Suprapubic skin (tissue), 4 donors: ENCODE results near the gene FARS2. TPM values are rescaled to one million over a fixed set of nuclear protein-coding genes. Genes with fewer than 3 reads are reported as not detected.

Experiments used
- DNase-seq, 2 donors: peaks; one replicate each; pipeline ENCODE4 v3.0.0-alpha.2; 2019; ENCODE audit warnings: low spot score in 2 of 2
- H3K27ac ChIP-seq: fragments of 200-600 bp; sonication (generic); one replicate; pipeline ENCODE4 v1.5.1; 2019
- H3K27me3 ChIP-seq: fragments of 200-600 bp; sonication (generic); one replicate; pipeline ENCODE4 v1.5.1; 2019
- H3K36me3 ChIP-seq: fragments of 200-600 bp; sonication (generic); one replicate; pipeline ENCODE4 v1.5.1; 2019
- H3K4me1 ChIP-seq: fragments of 200-600 bp; sonication (generic); one replicate; pipeline ENCODE4 v1.5.1; 2019
- H3K4me3 ChIP-seq: fragments of 200-600 bp; sonication (generic); one replicate; pipeline ENCODE4 v1.5.1; 2019; ENCODE audit warnings: mild to moderate bottlenecking
- H3K9me3 ChIP-seq: fragments of 200-600 bp; sonication (generic); one replicate; pipeline ENCODE4 v1.5.1; 2019
- EP300 ChIP-seq: sonication (generic); formaldehyde crosslinking; IDR thresholded peaks from one replicate; pipeline ENCODE4 v1.6.1; 2017; ENCODE audit warnings: antibody characterized with exemption
- POLR2A ChIP-seq, 2 donors: fragments of 450-650 bp; IDR thresholded peaks; one replicate each; pipeline ENCODE4 v1.6.1; 2017; ENCODE audit warnings: antibody characterized with exemption in 2 of 2, mild to moderate bottlenecking in 2 of 2, moderate library complexity in 2 of 2
- POLR2AphosphoS5 ChIP-seq, 3 donors: sonication (generic); formaldehyde crosslinking; IDR thresholded peaks; one replicate each; pipeline ENCODE4 v1.6.1; 2017; ENCODE audit warnings: antibody characterized with exemption in 3 of 3
- WGBS: methylation state at CpG from one replicate; pipeline ENCODE4 v1.1.5; 2018; 5-methylcytosine and 5-hydroxymethylcytosine counted together
- total RNA-seq, 4 donors: library from RNA; depleted of rRNA; stranded (reverse); fragments of >200 nt; gene quantifications; one replicate each; pipeline ENCODE4 v1.1.0, GENCODE V29; 2016
- TF ChIP-seq, protein P1 (sequence below), 2 donors: fragments of 200-600 bp in 1 of 2; fragments of 450-650 bp in 1 of 2; sonication (generic) in 1 of 2; IDR thresholded peaks; one replicate each; pipeline ENCODE4 v1.5.1; 2016 to 2019; ENCODE audit warnings: antibody characterized with exemption in 2 of 2, mild to moderate bottlenecking in 1 of 2, moderate library complexity in 1 of 2

FARS2 gene
- total RNA-seq, 4 donors from 2014 or later: 15.0 to 22.4 (median 20.1) TPM

- WGBS: 87% methylated on average over 4 of the region's 4 CpGs
- Histone ChIP-seq H3K4me3 (no peak overlapping the region), H3K9me3 (no peaks in the 10 kb centered on the region)
Measured at GRCh38 chr6:5314191-5314865, 53.0 kb downstream of the FARS2 start.

DNA sequence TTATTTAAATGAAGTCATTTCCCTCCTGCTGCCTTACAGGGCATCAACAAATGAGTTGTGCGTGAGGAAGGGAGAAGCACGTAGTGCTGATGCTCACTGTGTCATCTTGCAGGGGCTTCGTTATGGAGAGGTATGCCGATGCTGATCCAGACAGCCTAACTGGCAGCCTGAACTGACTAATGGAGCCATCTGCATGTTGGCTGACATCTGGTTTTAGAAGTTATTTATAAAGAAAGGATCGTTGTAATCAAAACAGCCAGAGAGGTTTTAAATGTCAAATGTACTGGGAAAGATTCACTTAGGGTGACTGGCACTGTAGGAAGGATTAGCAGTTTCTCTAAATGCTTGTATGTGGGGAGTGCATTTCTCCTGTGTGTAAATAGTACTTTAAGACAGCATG lies 54.6 kb downstream of the FARS2 start:
- Histone ChIP-seq H3K27me3 (no peaks in the 10 kb centered on the region), H3K4me1 (no peaks in the 10 kb centered on the region), H3K4me3 (no peak overlapping the region), H3K9me3 (no peaks in the 10 kb centered on the region), H3K27ac (no peak overlapping the region), H3K36me3 (no peaks in the 10 kb centered on the region)
- DNase-seq: no peak
- WGBS: 55% methylated on average over 5 of the region's 5 CpGs
- TF ChIP-seq EP300 (no peak), POLR2A (IDR thresholded peaks at IDR 0.05) (no peak), POLR2AphosphoS5 (IDR thresholded peaks at IDR 0.05) (no peak)
- TF ChIP-seq, protein P1, sequence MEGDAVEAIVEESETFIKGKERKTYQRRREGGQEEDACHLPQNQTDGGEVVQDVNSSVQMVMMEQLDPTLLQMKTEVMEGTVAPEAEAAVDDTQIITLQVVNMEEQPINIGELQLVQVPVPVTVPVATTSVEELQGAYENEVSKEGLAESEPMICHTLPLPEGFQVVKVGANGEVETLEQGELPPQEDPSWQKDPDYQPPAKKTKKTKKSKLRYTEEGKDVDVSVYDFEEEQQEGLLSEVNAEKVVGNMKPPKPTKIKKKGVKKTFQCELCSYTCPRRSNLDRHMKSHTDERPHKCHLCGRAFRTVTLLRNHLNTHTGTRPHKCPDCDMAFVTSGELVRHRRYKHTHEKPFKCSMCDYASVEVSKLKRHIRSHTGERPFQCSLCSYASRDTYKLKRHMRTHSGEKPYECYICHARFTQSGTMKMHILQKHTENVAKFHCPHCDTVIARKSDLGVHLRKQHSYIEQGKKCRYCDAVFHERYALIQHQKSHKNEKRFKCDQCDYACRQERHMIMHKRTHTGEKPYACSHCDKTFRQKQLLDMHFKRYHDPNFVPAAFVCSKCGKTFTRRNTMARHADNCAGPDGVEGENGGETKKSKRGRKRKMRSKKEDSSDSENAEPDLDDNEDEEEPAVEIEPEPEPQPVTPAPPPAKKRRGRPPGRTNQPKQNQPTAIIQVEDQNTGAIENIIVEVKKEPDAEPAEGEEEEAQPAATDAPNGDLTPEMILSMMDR (IDR thresholded peaks at IDR 0.05): no peak

More at GRCh38 chr6:5314191-5314865, 53.0 kb downstream of the FARS2 start:
- H3K27me3 ChIP-seq: no peaks in the 10 kb centered on the region
- H3K4me1 ChIP-seq: no peaks in the 10 kb centered on the region
- no peaks in the 10 kb centered on the region for H3K36me3 ChIP-seq
- H3K27ac ChIP-seq: no peak overlapping the region
- TF ChIP-seq POLR2A (IDR thresholded peaks at IDR 0.05) (no peak), POLR2AphosphoS5 (IDR thresholded peaks at IDR 0.05) (no peak), EP300 (no peak)
- TF ChIP-seq, protein P1 (IDR thresholded peaks at IDR 0.05): no peak
- DNase-seq: no peak

DNA sequence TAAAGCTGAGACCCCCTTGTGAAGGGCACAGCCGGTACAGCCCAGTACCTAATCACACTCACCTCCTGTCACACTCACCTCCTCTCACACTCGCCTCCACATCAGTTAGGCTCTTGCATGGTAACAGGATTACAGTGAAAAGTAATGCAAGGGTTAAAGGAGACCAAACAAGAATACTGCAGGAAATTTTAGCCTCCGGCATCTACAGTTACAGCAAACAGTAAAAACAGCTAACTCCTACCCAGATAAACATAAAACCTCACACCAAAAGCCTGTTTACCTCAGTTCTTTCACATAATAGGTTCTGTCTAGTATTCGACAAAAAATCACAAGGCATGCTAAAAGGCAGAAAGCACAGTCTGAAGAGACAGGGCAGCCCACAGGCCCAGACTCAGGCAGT lies 55.6 kb downstream of the FARS2 start:
- H3K36me3 ChIP-seq: no peaks in the 10 kb centered on the region
- no peaks in the 10 kb centered on the region for H3K9me3 ChIP-seq
- 90% methylated on average over 4 of the region's 4 CpGs for WGBS
- no peak overlapping the region for H3K4me3 ChIP-seq
- H3K4me1 ChIP-seq: no peaks in the 10 kb centered on the region
- TF ChIP-seq POLR2A (IDR thresholded peaks at IDR 0.05) (no peak), EP300 (no peak)
- H3K27ac ChIP-seq: no peak overlapping the region
- DNase-seq: no peak
- H3K27me3 ChIP-seq: no peaks in the 10 kb centered on the region

DNA sequence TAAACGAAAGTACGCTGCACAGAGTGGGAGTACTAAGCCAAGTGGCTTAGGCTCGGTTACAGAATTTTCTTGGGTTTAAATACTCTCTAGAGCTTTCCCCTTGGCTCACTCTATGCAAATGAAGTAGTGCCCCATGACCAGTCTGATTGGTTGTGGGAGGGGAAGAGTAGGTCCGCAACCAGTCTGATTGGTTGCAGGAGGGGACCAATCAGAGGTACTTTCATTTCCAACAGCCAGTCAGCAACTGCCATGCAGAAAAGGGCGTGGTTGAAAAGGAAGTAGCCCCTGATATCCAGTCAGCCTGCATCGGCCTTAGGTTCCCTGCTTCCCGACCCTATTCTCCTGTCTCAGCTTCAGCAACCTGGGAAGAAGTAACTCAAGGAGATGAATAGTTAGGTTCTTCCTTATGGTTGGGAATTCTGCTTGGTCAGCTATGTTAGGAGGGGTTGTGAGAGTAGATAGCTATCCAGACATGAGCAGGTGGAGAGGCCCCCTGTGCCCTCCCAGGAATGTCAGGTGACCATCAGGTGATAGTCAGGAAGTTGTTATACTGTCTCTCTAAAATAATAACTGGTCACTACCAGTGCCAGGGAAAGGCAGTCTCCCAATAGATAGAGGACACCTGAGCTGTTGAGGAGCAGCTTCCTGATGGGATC lies 57.4 kb downstream of the FARS2 start:
- no peak overlapping the region for H3K4me3 ChIP-seq
- peaks cover under 1% of the 10 kb centered on the region for H3K9me3 ChIP-seq
- no peaks in the 10 kb centered on the region for H3K27me3 ChIP-seq
- H3K4me1 ChIP-seq: no peaks in the 10 kb centered on the region
- 93% methylated on average over 7 of the region's 7 CpGs for WGBS
- TF ChIP-seq POLR2A (IDR thresholded peaks at IDR 0.05) (no peak), EP300 (no peak), POLR2AphosphoS5 (IDR thresholded peaks at IDR 0.05) (no peak)
- TF ChIP-seq, protein P1 (IDR thresholded peaks at IDR 0.05): no peak
- no peak overlapping the region for H3K27ac ChIP-seq
- DNase-seq: no peak
- H3K36me3 ChIP-seq: no peaks in the 10 kb centered on the region

DNA sequence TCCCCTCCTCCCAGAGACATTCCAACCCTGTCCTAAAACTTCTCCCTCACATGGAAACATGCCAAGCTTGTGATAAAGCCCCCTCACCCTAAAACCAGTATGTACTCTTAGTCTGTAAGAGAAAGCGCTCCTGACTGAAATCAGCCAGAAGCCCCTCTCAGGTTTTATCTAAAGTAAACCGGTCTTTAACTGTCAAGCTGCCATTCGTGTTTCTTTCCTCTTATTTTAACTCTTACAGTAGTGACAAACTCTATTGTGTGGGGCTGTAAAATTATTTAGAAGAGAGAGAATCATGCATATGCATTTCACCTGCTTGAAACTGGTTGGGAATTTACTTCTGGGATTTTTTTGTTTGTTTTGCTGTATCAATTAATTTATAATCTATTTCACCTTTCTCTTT lies 62.7 kb downstream of the FARS2 start:
- Histone ChIP-seq H3K27me3 (no peaks in the 10 kb centered on the region), H3K9me3 (peaks cover 4% of the 10 kb centered on the region), H3K4me1 (no peaks in the 10 kb centered on the region), H3K4me3 (no peak overlapping the region), H3K27ac (no peak overlapping the region), H3K36me3 (peaks cover 12% of the 10 kb centered on the region)
- WGBS: 89% methylated on average over 3 of the region's 3 CpGs
- TF ChIP-seq POLR2AphosphoS5 (IDR thresholded peaks at IDR 0.05) (no peak), POLR2A (IDR thresholded peaks at IDR 0.05) (no peak), EP300 (no peak)
- TF ChIP-seq, protein P1 (IDR thresholded peaks at IDR 0.05): no peak
- DNase-seq: no peak
